Suprapubic skin (tissue), 4 donors: ENCODE data around the gene LUZP2.

Experiments
- CTCF ChIP-seq, 2 donors: fragments of 200-600 bp in 1 of 2; fragments of 450-650 bp in 1 of 2; sonication (generic) in 1 of 2; IDR thresholded peaks; one replicate each; pipeline ENCODE4 v1.5.1; 2016 to 2019; ENCODE audit warnings: antibody characterized with exemption in 2 of 2, mild to moderate bottlenecking in 1 of 2, moderate library complexity in 1 of 2
- EP300 ChIP-seq: sonication (generic); formaldehyde crosslinking; IDR thresholded peaks from one replicate; pipeline ENCODE4 v1.6.1; 2017; ENCODE audit warnings: antibody characterized with exemption
- POLR2A ChIP-seq, 2 donors: fragments of 450-650 bp; IDR thresholded peaks; one replicate each; pipeline ENCODE4 v1.6.1; 2017; ENCODE audit warnings: antibody characterized with exemption in 2 of 2, mild to moderate bottlenecking in 2 of 2, moderate library complexity in 2 of 2
- POLR2AphosphoS5 ChIP-seq, 3 donors: sonication (generic); formaldehyde crosslinking; IDR thresholded peaks; one replicate each; pipeline ENCODE4 v1.6.1; 2017; ENCODE audit warnings: antibody characterized with exemption in 3 of 3

DNA sequence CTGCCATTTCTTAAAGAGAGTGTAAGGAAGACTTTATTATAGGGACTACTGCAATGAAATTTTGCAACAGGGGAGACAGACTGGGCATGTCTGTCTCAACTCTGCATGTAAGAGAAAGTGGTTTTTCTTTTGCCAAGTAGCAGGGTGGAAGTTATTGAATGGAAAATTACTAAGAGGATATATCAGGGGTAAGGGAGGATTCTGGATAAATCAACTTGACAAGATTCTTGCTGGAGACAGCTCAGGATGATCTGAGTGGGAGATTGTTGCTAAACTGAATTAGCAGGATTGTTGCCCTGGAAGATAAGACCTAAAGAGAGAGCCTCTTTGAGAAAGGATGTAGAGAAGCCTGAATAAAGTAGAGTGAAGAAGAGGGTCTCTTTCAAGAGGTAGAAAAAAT, 145.8 kb downstream of the LUZP2 start:
- no peak for TF ChIP-seq CTCF (IDR thresholded peaks at IDR 0.05)
- no peak for TF ChIP-seq EP300
- TF ChIP-seq POLR2A (IDR thresholded peaks at IDR 0.05): no peak
- no peak for TF ChIP-seq POLR2AphosphoS5 (IDR thresholded peaks at IDR 0.05)
